GM12872 (cell line): ENCODE measurements around the gene CCDC9B.

Experiments
- TF ChIP-seq, protein P1 (sequence below): IDR thresholded peaks from 3 replicates; pipeline ENCODE4 v1.5.1; 2011; ENCODE audit warnings: low read depth, mild to moderate bottlenecking, low read length, moderate library complexity; ENCODE audit not compliant: insufficient read depth

Gene CCDC9B

DNA sequence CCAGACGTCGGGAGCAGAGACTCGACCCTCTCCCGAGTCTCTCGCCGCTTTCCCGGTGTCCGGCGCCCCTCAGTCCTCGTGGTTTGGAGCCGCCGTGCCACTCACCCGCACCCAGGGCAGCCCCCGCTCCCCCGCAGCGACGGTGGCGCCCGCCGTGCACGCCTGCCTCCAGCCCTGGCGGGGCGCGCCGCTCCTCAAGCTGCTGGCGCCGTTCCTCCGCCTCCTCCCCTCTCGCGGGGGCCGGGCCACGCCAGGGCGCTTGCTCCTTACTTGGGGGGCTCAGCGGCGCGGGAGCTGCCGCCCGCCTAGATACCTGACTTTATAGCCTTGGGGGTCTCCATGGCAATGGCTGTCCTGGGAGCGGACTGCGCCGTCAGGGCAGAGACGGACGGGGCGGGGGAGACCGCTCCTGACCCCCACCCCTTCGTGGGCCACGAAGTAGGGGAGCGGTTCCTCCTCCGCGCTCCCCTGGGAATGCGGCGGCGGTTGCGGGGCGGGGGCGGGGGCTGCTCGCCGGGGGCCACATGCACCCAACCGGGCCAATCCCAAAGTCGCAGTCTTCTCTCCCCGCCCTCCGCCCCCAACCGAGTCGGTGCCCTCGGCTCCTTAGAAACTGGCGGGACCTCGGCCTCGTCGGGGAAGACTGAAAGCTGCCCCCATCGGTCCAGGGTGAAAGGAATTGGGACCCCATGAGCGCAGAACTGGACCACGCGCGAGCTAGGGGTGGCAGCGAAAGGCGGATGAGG, 57.7 kb downstream of the CCDC9B start, which contains the start of gene ANKRD63:
Gene ANKRD63, minus strand, starts transcription at position 196 of the 746 bp plus-strand sequence. CDS start 478 bp downstream, outside the sequence.
- TF ChIP-seq, protein P1, sequence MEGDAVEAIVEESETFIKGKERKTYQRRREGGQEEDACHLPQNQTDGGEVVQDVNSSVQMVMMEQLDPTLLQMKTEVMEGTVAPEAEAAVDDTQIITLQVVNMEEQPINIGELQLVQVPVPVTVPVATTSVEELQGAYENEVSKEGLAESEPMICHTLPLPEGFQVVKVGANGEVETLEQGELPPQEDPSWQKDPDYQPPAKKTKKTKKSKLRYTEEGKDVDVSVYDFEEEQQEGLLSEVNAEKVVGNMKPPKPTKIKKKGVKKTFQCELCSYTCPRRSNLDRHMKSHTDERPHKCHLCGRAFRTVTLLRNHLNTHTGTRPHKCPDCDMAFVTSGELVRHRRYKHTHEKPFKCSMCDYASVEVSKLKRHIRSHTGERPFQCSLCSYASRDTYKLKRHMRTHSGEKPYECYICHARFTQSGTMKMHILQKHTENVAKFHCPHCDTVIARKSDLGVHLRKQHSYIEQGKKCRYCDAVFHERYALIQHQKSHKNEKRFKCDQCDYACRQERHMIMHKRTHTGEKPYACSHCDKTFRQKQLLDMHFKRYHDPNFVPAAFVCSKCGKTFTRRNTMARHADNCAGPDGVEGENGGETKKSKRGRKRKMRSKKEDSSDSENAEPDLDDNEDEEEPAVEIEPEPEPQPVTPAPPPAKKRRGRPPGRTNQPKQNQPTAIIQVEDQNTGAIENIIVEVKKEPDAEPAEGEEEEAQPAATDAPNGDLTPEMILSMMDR, result no peak

DNA sequence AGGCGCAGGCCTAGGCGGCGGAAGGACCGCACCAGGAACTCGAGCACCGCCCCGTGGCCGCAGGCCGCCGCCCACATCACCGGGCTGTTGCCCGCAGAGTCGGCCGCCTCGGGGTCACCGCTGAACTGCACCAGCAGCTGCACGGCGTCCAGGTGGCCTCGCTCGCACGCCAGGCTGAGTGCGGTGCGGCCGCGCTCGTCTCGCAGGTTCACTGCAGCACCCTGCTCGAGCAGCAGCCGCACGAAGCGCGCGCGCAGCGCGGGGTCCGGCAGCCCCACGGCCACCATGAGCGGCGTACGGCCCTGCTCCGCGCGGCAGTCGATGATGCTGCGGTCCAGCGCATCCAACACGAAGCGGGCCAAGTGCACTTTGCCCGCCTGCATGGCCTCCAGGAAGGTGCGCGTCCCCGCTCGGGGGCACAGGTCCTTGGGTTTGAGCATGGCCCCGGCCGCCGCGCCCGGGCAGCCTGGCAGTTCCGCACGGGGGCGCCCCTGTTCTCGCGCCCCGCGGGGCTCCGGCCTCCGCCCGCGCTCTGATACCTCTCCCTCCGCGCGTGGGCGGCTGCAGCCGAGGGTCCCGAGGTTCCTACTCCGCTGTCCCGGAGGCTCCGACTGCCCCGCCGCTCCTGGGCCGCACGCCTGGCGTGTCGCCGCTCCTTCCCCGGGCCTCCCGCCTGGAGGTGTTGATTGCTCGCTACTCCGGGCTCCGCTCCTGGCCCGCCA, 58.4 kb downstream of the CCDC9B start:
- TF ChIP-seq, protein P1, result peak; percentile 56; the same call in 1 of the 3 replicates

DNA sequence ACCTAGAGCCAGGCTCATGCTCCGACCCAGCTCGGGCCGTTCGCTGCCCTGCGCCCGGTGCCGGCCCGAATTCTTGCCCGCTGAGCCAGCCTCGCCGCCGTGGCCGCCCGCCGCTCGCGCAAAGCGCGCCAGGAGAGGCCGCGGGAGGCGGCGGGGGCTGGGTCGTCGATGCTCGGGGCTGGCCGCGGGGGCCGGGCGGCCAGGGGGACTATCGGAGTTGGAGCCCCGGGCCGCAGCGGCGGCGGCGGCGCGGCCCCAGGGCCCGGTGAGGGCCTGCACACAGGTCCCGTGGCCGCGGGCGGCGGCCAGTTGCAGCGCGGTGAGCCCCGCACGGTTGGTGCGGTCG, 59.0 kb downstream of the CCDC9B start:
- TF ChIP-seq, protein P1, result no peak
